Activated T-cell treated with anti-CD3 and anti-CD28 coated beads, Interleukin-2, amount 50 U/mL, for 48 hours (primary cell): ENCODE measurements around the gene MMP14.
A peak's percentile ranks its signal among the peaks of the same experiment; 100 is the strongest.
"Not testable (repeated sequence)": the region's sequence is repeated elsewhere in the genome, so short reads cannot be mapped to it uniquely, and the experiment has no call there.

Source experiments
- DNase-seq, 2 experiments: peaks; one replicate each; pipeline ENCODE4 v3.0.0-alpha.2; 2020

MMP14 gene

GRCh38 chr14:22842211-22843122 lies 6.1 kb downstream of the MMP14 start:
- DNase-seq = no peak

DNA sequence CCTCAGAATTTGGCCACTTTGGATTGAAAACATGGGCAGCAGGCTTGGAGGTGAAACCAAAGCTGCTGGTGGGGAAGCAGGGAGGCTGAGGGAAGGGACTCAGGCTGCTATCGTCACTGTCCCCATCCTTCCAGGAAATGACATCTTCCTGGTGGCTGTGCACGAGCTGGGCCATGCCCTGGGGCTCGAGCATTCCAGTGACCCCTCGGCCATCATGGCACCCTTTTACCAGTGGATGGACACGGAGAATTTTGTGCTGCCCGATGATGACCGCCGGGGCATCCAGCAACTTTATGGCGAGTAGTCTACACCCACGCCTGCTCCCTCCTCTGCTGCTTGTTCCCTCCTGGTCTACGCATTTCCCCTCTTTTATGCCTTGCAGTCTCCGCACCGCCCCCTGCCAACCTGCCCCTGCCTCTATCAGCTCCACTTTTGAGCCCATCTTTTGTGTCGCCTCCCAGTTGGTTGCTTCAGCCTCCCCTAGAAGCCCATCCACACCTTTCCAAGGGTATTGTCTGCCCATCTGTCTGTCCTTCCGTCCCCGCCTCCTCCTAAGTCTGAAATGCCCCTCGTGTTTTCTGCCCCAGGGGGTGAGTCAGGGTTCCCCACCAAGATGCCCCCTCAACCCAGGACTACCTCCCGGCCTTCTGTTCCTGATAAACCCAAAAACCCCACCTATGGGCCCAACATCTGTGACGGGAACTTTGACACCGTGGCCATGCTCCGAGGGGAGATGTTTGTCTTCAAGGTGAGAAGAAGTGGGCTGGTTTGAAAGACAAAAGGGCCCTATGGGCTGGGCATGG lies 6.9 kb downstream of the MMP14 start:
- no peak for DNase-seq

- DNase-seq = no peak
Observed at GRCh38 chr14:22844221-22845102, 8.1 kb downstream of the MMP14 start.

DNA sequence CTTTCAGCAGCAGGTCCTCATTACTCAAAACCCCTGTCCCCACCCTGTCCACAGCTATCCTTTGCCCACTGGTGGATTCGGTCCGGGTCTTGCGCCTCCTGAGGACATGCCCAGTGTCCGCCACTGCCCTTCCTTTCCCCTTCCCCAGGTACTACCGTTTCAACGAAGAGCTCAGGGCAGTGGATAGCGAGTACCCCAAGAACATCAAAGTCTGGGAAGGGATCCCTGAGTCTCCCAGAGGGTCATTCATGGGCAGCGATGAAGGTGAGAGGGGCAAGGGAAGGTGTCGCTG lies 8.7 kb downstream of the MMP14 start:
- no peak for DNase-seq

GRCh38 chr14:22845821-22846625 lies 9.6 kb downstream of the MMP14 start:
- no peak for DNase-seq

DNA sequence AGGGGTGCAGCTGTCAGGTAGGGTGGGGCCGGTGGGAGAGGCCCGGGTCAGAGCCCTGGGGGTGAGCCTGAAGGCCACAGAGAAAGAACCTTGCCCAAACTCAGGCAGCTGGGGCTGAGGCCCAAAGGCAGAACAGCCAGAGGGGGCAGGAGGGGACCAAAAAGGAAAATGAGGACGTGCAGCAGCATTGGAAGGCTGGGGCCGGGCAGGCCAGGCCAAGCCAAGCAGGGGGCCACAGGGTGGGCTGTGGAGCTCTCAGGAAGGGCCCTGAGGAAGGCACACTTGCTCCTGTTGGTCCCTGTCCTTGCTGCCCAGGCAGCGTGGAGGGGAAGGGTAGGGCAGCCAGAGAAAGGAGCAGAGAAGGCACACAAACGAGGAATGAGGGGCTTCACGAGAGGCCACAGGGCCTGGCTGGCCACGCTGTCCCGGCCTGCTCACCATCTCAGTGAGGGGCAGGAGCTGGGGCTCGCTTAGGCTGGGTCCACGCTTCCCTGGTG lies 10.5 kb downstream of the MMP14 start:
- DNase-seq = no peak

GRCh38 chr14:22847661-22848341 lies 11.4 kb downstream of the MMP14 start:
- no peak for DNase-seq

DNA sequence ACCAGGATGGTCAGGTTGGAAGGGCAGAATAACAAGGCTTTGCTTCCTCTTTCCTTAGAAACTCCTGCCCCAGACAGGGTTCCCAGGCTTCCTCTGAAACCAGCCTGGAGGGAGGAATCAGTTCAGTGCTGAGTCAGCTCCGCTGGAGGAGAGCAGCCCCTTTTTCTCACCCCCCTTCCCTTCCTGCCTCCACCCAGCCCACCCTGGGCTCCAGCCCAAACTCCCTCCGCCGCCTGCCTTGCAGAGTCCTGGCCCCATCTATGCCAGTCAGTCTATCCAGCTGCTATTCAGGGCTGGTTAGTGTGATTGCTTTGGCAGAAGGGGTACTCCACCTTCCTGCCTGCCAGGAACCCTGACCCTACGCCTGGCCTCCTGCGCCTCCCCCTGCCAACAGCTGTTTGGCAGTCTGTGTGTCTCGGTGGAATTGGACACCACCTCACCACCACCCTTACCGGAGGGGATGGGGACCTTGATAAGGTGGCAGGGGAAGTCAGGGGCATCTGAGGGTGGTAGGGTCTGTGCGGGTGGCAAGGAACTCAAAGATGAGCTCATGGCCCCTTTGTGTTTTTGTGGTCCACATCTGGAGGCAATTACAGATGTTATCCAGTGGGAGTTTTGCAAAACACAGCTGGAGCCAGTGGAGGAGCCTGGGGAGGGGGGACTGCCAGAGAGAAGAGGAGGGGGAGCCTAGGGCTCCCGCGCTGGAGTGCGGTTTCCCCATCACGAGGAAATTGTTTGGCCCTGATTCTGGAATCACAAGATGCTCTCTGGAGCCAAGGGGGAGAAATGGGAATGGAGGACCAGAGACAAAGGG lies 12.2 kb downstream of the MMP14 start:
- DNase-seq = no peak

DNA sequence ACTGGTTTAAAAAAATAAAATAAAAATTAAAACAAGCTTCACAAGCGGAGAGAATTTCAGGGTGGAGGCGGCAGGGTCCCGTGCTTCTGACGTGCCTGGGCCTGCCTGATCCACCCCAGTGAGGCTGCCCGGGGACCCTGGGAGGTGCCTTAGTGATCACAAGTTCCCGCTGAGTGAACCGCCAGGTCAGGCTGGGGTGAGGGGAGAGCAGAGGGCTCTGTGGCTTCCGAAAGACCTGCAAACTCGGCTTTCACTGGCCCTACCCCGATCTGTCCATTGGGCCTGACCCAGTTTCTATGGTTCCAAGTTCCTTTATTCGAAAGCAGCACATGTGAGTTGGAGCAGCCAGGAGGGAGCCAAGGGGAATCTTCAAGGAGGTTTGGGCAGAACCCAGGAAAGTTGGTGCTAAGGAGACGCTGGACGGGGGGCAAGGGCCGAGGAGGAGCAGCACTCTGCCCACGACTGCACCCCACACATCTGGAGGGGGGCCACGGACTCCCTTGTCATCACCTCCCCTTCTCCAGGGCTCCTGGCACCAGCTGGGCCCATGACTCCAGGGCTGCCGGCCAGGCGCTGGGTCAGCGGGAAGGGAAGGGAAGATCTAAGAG lies 12.9 kb downstream of the MMP14 start:
- no peak for DNase-seq

DNA sequence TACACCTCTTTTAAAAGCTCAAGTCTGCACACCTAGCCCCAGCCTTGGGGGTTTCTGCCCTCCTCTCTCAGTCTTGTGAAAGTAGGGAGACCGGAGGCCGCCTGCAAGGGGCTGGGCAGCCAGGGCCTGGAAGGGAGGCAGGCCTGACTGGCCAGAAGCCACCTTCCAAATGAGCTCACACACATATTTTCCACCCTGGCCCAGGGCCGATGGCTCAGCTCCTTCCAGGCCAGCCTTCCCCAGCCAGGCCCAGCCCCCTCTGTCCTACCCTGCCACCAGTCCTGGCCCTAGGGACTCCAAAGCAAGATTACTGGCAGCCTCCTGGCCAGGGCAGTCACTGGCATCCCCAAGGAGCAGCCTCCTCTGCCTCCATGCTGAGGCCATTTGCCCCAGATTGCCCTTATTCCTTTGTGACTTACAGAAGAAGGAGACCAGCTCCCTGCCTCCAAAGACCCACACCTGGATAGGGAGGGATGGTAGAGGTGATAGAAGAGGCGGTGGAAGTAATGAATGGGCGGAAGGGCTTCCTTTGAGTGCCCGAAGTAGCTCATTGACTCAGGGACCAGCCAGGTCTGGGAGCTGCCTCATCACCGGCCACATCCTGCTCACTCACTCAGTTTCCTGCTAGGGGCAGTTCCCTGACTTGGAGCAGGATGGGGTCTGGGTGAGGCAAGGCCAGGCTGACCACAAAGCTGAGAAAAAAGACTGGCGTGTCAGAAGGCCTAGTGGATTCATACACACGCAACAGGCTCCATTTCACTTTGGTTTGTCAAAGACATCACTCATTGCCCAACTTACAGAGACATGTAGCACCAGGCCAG lies 14.8 kb downstream of the MMP14 start:
- peak; percentile 60 to 71 for DNase-seq

DNA sequence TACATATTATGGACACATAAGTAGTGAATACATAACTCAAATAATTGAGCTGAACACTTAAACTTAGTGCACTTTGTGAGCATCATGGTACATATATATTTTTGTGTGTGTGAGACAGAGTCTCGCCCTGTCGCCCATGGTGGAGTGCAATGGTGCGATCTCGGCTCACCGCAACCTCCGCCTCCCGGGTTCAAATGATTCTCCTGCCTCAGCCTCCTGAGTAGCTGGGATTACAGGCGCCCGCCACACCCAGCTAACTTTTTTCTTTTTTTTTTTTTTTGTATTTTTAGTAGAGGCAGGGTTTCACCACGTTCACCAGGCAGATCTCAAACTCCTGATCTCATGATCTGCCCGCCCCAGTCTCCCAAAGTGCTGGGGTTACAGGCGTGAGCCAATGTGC lies 15.8 kb downstream of the MMP14 start:
- not testable (repeated sequence) for DNase-seq

DNA sequence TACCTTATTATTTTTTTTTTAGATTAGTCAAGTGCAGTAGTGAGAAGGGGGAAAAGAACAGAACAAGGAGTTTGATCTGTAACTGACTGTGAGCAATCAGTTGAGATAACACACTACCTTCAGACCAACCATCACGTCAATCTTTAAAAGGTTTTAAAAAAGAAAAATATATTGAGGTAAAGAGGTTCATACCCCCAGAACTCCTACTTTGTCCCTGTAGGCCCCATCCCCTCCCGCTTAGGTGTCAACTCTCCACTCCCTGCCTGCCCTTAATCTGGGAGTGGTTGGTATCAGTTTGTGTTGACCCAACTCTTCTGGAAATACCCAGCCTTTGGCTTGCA lies 16.2 kb downstream of the MMP14 start:
- no peak for DNase-seq

- peak; percentile 98 to 99 for DNase-seq
Observed at GRCh38 chr14:22852940-22853767, 16.8 kb downstream of the MMP14 start.

- not testable (repeated sequence) for DNase-seq
Observed at GRCh38 chr14:22854296-22854695, 17.9 kb downstream of the MMP14 start.

DNA sequence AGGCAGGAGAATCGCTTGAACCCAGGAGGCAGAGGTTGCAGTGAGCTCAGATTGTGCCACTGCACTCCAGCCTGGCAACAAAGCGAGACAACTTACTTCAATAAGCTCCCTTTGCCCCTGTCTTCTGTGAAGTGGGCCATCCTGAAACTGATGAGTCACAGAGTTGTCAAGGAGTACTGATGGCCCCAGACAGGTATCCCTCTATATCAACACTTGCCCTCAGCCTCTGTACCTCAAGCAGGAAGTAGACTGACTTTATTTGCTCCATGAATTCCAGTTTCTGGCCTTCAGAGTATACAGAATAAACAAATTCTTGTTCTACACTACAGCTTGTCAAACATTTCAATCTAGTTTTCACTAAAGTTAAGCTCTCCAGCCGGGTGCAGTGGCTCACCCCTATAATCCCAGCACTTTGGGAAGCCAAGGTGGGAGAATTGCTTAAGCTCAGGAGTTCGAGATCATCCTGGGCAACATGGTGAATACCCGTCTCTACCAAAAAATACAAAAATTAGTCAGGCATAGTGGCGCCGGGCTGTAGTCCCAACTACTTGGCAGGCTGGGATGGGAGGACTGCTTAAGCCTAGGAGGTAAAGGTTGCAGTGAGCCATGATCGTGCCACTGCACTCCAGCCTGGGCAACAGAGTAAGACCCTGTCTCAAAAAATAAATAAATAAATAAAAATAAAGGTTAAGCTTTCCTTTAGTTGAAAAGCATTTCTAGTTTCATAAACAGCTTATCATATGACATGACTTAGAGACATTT lies 18.8 kb downstream of the MMP14 start:
- no peak for DNase-seq

- no peak for DNase-seq
Observed at GRCh38 chr14:22856428-22856827, 20.0 kb downstream of the MMP14 start.

DNA sequence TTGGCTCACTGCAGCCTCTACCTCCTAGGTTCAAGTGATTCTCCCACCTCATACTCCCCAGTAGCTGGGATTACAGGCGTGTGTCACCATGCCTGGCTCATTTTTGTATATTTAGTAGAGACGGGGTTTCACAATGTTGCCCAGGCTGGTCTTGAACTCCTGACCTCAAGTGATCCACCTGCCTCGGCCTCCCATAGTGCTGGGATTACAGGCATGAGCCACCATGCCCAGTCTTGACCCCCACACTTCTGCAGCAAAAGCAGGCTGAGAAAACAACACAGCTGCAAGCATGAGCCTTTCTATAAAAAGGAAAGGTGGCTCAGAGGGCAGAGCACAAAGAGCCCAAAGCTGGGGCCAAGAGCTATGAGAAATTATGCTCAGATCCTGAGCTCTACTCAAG lies 24.0 kb downstream of the MMP14 start:
- not testable (repeated sequence) for DNase-seq

GRCh38 chr14:22861651-22862050 lies 25.3 kb downstream of the MMP14 start:
- DNase-seq = no peak
